Measurements from ENCODE around the gene OTOGL. TPM values are rescaled to one million over a fixed set of nuclear protein-coding genes. Genes with fewer than 3 reads are reported as not detected.

The OTOGL gene
- polyA plus RNA-seq, 1 donor from 2014 or later, result 0.33 TPM

- no peak overlapping the region for H3K27ac ChIP-seq (ENCODE audit: low read length)
- no peak overlapping the region for H3K9ac ChIP-seq (ENCODE audit: low read length)
- no peaks in the 10 kb centered on the region for H3K36me3 ChIP-seq (ENCODE audit: insufficient read depth, low read length)
- H3K4me3 ChIP-seq (ENCODE audit: low read length), result no peak overlapping the region
- no peaks in the 10 kb centered on the region for H4K20me1 ChIP-seq (ENCODE audit: insufficient read depth)
- no peak overlapping the region for H3K4me2 ChIP-seq (ENCODE audit: low read length)
- no peaks in the 10 kb centered on the region for H3K79me2 ChIP-seq (replicated peaks; ENCODE audit: insufficient read depth, low read length)
- H3K27me3 ChIP-seq (ENCODE audit: insufficient read depth, low read depth, low read length), result no peaks in the 10 kb centered on the region
- H3F3A ChIP-seq (ENCODE audit: insufficient read depth, low read length, poor library complexity, severe bottlenecking), result no peaks in the 10 kb centered on the region
- TF ChIP-seq TAF1 (IDR thresholded peaks at IDR 0.05; ENCODE audit: low read depth) (no peak), MXI1 (conservative IDR thresholded peaks at IDR 0.05; ENCODE audit: poor library complexity, severe bottlenecking) (no peak), CTCF (IDR thresholded peaks at IDR 0.05; ENCODE audit: poor library complexity, severe bottlenecking) (no peak), REST (IDR thresholded peaks at IDR 0.05; ENCODE audit: borderline replicate concordance) (no peak)
- no peaks in the 10 kb centered on the region for H3K9me2 ChIP-seq (ENCODE audit: insufficient read depth, low read length)
- H2AFZ ChIP-seq (ENCODE audit: low read depth, low read length), result no peak overlapping the region
- no peaks in the 10 kb centered on the region for H3K9me3 ChIP-seq (ENCODE audit: low read length)
Measured at GRCh38 chr12:80317307-80317706, 218.0 kb downstream of the OTOGL start.

- Histone ChIP-seq H4K20me1 (ENCODE audit: insufficient read depth) (no peaks in the 10 kb centered on the region), H3K27me3 (ENCODE audit: insufficient read depth, low read depth, low read length) (no peaks in the 10 kb centered on the region), H3F3A (ENCODE audit: insufficient read depth, low read length, poor library complexity, severe bottlenecking) (no peaks in the 10 kb centered on the region), H3K4me3 (ENCODE audit: low read length) (no peak overlapping the region), H3K36me3 (ENCODE audit: insufficient read depth, low read length) (no peaks in the 10 kb centered on the region), H3K4me2 (ENCODE audit: low read length) (no peak overlapping the region), H3K9me3 (ENCODE audit: low read length) (no peaks in the 10 kb centered on the region), H3K27ac (ENCODE audit: low read length) (no peak overlapping the region), H3K9ac (ENCODE audit: low read length) (no peak overlapping the region), H3K9me2 (ENCODE audit: insufficient read depth, low read length) (no peaks in the 10 kb centered on the region), H3K79me2 (replicated peaks; ENCODE audit: insufficient read depth, low read length) (no peaks in the 10 kb centered on the region), H2AFZ (ENCODE audit: low read depth, low read length) (no peak overlapping the region)
- TF ChIP-seq SMC3 (conservative IDR thresholded peaks at IDR 0.05; ENCODE audit: poor library complexity) (no peak), EZH2 (IDR thresholded peaks at IDR 0.05; ENCODE audit: borderline replicate concordance, insufficient read depth, low read length, poor library complexity, severe bottlenecking) (no peak), MXI1 (conservative IDR thresholded peaks at IDR 0.05; ENCODE audit: poor library complexity, severe bottlenecking) (no peak), REST (IDR thresholded peaks at IDR 0.05; ENCODE audit: borderline replicate concordance) (no peak), RAD21 (conservative IDR thresholded peaks at IDR 0.05) (no peak), POLR2AphosphoS5 (IDR thresholded peaks at IDR 0.05) (no peak), CTCF (IDR thresholded peaks at IDR 0.05; ENCODE audit: poor library complexity, severe bottlenecking) (no peak), EP300 (conservative IDR thresholded peaks at IDR 0.05; ENCODE audit: poor library complexity, severe bottlenecking) (no peak), TAF1 (IDR thresholded peaks at IDR 0.05; ENCODE audit: low read depth) (no peak)
Measured at GRCh38 chr12:80317899-80318298, 218.6 kb downstream of the OTOGL start.

All from neural cell (in vitro differentiated cells).